ENCODE measurements around the gene CCDC24.

CCDC24 gene

DNA sequence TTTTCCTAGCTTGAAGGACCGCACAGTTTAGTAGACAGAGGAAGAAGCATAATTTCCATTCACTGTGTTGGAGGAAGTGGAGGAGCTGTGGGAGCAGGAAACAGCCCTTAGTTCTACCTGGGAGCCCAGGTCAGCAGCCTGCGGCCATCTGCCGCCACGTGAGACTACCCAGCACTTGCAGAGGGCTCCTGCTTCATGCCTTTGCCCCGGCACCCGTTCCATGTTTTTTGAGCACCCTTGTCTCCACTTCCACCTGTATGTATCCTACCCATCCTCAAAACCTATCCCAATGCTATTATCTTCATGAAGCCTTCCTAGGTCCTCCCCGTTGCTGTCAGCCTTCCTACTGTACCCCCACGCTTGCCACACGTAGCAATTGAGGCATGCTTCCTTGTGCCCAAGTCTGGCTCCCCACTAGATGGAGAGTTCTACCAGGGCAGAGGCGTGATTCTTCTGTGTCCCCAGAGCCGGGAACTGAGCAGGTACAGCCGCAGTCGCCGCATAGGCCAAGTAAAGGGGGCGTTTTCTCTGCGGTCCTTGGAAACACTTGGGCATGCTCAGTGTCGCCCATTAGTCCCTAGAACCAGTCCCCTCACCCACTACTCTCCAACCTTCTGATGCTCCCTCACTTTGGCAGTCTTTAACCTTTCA is 38.0 kb downstream of the CCDC24 start:
- no peak for DNase-seq

DNA sequence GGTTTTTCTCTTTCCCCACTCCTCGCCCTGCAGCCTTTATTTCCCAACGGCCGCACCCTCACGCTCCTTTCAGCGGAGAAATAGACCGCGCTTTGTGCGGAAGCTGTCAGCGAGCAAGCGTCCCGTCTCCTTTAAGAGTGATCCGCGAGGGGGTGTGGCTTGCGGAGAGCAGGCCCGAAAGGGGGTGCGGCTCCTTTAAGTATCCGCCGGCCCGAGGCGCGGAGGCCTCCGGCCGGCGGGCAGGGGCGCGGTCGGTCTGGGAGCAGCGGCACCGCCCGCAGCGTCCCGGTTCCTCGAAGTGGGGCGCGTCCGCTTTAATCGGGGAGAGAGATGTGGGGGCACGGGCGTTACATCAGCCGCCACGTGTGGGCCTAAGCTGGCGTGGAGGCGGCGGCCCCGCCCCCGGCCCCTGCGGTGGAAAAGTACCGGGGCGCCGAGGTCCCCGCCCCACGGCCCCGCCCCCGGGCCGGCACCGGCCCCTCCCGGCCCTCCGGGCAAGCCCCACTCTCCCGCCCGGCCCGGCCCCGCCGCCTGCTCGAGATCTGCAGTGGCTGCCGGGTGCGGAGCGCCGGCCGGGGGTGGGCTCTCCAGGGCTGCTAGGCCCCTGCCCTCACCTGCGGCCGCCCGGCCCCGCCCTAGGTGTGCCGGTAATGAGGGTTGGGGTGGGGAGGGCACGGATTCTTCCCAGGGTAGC is 38.7 kb downstream of the CCDC24 start:
- DNase-seq: peak; percentile 90

DNA sequence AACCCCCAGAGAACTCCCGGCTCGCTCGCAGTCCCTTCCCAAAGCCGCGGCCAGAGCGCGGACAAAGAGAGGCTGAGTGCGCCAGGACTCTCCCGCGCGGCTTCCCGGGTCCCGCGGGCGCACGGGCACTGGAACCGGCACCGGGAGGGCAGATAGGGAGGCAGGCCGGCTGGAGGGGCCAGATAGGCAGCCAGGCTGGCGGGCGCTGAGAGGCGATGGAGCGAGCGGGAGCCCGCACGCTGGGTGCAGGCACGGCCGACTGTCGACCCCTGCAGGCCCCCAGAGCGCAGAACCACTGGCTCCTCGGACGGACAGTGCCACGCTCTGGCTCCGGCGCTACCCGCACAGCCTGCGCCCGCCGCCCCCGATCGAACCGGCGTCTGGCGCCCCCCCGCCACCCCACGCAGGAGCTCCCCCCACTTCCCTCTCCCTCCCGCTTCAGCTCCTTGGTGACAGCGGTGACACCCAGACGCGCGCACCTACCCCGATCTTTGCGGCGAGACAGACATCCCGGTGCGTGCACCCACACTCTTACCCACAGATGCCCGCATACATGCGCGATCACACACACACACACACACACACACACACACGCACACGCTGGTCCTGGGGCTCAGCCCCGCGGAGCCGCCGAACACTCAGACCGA is 39.3 kb downstream of the CCDC24 start:
- DNase-seq: peak; percentile 69

DNA sequence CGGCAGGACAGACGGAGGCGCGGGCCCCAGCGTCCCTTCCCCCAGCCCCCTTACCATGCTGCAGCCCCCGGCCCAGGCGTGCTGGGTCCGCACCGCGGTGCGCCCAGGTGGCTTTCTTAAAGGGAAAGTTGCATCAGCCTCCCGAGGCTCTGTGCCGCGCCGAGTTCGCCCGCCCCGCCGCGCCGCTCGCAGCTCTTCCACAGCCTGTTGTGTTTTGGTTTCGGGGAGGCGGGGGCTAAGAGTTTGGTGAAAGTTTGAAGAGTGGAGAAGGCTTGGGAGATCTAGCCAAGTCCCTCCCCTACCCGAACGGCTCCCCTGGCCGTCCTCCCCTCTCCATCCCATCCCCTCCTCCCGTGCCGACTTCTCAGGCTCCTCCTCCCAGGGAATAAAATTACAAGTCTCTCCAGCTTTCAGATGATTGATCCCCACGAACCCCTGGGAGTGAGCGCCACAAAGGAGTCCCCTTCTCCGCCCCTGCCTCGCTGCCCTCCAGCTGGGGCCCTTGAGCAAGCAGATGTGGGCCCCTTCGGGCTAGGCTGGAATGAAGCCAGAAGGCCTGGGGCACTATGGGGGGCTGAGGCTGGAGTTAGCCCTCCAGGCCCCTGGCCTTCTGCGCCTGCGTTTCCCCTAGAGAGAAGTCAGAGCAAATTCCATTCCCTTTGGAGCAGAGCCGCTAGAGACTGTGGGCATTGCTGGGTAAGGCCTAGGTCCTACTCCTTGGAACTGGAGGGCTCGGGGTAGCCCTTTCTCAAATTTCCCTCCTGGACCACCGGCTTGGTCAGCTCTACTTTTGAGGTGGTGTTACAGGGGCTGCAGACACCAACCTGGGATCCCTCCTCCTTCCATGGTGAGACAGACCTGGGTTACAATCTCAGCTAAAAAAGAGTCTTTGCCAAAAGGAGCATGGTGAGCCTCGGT is 40.1 kb downstream of the CCDC24 start, which contains the start of gene SLC6A9:
Gene SLC6A9 (minus strand): TSS at position 211 of the 918 bp plus-strand sequence. CDS start 7,185 bp downstream, outside the sequence.
- peak; percentile 51 for DNase-seq

DNA sequence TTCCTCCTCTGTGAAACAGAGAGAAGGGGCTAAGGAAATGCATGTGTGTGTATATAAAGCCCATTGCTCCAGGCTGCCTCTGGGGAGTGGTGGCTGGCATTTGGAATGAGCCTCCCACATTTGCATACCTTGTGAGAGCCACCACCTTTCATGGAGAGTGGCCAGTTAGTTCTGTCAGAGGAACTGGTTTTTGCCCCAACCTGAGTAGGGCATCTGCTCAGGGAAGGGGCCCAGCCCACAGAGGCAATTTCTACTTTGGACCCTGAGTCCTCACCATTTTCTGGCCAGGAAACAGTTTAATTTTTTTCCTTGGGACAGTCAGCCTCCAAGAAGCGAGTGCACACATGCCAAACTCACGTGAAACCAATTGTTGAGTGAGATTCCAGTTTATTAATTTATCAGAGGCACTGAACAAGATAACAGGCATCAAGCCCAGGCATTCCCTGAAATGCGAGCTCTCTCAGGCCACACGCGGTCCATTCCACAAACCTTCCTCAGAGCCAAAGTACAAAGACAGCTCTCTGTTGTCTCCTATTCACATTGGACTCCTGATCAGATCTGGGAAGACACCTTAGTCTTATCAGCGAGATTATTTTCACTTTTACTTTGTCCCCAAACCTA is 40.9 kb downstream of the CCDC24 start:
- no peak for DNase-seq

DNA sequence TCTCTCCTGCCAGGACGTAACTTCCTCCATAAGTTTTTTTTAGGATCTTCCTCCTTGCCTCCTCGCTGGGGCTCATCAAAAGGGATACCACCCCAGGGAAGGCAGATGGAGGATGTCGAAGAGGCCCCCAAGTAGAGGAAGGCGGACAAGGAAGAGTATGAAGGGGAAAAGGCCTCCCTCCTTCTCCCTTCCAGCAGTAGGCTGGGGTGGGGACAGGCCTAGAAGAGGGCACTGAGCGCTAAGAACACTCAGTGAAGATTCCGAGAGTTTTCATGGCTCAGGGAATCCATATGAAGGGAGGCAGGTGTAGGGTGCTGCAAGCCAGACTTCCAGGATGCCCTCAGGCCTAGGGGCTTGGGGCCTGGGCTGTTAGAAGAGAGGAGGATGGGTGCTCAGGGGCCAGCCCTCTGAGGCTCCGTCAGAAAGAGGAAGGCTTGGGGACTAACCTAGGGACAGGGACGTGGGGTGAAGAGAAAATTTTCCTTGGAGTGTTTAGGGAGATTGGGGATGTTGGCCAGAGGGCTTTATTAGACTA is 41.7 kb downstream of the CCDC24 start:
- DNase-seq: no peak

DNA sequence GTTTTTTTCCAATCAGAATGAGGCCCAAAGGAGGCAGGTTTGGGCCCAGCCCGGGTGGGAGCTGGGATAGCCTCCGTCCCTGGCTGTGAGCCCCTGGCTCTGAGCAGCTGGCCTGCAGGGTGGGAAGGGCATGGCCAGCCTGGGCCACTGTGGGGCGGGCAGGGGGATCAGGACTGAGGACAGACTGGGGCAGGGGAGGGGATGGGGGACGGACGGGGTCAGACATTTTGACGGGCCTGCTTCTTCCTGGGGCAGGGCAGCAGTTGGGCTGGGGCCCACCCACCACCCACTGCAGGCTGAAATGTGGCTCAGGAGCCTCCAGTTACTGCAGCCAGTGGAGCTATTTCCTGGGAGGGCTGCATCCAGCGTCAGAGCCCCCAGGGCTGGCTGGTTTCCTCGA is 42.4 kb downstream of the CCDC24 start:
- no peak for DNase-seq

DNA sequence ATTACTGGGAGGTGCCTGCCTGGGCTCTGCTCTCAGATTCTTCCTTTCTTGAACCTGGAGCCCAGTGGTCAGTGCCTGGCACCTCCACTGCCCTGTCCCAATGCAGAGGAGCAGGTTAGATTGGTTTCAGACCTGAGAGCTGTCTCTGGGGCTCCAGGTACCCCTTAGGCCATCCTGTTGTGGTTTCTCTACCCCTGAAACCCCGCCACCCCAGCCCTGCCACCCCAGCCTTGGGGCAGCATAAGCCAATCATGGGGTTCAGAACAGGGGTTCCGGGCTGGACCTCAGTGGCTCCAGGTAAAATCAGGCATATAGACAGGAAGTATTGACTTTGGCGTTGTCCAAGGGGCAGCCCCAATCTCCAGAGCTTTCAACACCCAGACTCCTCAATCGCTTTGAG is 43.0 kb downstream of the CCDC24 start:
- no peak for DNase-seq

DNA sequence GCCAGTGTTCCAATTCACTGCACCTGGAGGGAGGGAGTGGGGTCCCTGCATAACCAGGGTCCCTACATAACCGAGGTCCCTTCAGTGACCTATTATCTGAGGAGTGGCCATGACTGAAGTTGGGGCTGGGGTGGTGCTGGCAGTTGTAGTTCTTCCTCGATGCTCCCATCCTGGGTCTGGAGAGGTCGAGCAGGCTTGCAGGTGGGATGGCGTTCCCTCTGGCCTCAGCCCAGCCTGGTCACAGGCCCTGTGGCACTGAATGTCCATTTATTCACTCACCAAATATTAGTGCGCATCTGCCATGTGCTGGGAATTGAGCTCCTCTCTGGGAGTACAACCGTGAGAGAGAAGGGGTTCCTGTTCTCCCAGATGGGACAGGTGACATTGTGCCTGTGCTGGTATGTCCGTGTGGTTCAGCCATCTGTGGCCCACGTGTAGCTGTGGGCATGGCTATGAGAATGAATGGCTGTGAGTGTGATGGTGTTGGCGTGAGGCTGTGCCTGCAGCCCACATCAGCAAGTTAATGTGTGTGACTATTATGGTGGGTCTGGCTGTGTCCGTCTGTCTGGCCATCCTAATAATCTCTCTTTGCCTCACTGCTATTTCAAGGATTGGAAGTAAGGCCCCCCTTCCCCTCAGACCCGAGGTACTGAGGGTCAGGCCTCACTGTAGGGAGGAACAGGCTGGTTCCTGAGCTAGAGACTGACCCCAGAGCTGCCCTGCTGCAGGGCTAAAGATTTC is 43.7 kb downstream of the CCDC24 start:
- no peak for DNase-seq

DNA sequence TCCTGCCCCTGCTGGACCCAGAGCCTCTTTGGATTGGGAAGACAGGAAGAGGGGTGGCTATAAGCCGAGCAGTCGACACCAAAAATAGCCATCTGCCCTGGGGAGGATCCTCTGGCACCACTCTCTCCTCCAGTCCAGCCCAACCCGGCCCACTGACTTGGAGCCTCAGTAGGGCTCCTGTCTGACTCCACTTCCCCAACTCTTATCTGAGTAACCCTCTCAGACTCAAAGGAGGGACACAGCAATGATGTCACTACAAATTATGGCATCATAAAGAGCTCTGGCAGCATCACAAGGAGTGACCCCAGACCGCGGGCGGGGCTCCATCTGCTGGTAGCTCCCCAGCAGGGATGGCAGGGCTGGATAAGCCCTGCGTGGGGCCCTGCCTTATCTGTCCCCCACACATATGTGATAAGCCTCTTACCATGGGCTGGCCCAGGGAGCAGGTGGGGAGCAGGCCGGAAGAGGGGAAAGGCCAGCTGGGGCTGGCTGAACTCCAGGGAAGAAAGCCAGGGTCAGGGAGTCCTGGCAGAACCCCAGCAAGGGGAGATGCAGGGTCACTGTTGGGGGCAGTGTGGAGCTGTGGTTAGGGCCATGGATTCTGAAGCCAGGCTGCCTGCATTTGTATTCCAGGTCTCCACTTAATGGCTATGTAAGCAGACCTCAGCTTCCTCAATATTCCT is 44.5 kb downstream of the CCDC24 start:
- no peak for DNase-seq

DNA sequence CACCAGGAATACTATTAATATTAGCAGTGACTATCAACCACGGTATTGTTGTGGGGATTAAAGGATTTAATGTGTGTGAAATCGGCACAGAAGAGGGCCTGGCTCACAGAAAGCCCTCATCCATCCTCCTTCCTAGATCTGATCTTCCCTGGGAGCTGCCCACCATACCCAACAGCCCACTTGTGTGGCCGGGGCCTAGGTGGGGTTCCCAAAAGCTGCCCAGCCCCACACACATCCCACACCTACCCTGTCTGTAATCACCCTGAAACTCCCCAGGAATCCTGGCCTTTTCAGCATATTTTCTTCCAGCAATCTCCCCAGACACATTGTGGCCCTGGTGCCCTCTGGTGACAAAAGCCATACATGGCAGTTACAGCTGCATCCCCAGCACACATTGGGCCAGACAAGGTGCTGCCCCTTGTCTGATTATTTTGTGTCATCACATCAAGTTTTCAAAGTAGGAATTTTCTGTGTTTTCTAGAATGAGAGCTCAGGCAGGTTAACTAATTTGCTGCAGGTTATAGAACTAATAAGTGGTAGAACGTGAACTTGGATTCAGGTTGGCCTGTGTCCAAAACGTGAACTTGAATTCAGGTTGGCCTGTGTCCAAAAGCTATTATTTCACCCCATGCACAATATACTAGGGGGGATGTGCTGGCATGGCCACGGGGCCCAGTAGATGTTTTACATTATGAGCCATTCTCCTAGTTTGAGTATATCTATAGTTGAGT is 45.2 kb downstream of the CCDC24 start:
- peak; percentile 80 for DNase-seq

DNA sequence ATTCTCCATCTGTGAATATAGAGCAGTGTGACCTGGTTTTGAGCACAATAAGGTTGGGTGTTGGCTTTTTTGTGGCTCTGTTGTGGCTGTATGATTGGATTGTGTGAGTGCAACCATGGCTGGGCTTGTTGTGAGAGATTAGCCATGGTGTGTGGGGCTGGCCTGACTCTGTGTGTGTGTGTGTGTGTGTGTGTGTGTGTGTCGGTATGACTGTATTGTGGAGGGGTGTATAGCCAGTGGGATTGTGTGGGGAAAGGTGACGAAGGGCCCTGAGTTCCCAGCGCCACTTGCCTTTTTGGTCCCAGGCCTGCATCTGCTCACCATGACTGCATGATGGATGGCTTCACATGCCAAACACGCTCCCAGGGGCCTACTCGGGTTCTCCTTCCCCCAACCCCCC is 45.8 kb downstream of the CCDC24 start:
- no peak for DNase-seq

DNA sequence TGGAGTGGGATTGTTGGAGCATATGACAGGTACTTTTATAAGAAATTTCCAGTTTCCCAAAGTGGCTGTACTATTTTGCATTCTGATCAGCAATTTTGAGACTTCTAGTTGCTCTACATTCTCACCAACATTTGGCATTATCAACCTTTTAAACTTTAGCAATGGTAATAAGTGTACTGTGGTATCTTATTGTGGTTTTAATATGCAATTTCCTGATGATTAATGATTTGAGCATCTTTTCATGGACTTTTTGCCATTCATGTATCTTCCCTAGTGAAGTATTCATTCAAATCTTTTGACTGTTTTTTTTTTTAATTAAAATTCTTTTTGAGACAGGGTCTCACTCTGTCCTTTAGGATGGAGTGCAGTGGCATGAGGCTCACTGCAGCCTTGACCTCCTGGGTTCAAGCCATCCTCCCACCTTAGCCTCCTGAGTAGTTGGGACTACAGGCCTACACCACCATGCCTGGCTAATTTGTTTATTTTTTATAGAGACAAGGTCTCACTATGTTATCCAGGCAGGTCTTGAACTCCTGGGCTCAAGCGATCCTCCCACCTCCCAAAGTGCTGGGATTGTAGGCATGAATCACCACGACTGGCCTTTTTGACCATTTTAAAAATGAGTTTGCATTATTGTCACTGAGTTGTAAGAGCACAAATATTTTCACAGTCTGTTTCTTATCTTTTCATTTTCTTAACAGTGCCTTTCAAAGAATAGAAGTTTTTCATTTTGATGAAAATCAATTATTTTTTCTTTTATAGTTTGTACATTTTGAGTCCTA is 47.7 kb downstream of the CCDC24 start:
- DNase-seq: no peak

DNA sequence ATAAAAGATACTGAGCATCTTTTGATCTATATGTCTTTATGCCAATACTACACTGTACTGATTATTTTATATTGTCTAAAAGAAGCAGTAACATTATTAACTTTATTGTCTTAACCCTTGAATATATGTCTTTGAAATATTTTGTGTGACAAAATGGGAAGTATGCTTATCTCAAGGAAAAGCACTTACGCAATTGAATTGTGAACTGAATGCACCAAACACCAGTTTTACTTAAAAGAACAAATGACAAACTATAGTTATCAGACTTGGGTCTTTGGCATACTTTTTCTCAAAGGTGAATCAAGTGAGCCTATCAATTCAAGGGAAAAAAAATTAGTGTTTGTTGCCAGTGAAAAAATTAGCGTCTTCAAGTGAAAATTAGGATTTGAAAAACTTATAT is 49.0 kb downstream of the CCDC24 start:
- DNase-seq: no peak

DNA sequence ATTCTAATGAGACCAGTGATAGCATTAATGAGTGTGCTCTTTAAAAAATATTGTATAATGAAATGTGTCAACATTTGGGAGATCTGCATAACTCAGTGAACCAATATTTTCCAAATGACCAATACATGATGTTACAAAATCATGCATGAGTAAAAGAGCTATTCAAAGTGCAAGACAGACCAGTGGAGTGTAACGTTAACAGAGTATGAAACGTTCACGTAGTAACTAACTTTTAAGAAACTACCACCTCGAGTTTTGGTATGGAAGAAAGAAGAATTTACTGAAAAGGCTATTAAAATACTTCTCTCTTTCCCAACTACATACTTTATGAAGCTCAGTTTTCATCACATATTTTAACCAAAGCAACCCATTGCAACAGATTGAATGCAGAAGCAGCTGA is 49.4 kb downstream of the CCDC24 start:
- no peak for DNase-seq

DNA sequence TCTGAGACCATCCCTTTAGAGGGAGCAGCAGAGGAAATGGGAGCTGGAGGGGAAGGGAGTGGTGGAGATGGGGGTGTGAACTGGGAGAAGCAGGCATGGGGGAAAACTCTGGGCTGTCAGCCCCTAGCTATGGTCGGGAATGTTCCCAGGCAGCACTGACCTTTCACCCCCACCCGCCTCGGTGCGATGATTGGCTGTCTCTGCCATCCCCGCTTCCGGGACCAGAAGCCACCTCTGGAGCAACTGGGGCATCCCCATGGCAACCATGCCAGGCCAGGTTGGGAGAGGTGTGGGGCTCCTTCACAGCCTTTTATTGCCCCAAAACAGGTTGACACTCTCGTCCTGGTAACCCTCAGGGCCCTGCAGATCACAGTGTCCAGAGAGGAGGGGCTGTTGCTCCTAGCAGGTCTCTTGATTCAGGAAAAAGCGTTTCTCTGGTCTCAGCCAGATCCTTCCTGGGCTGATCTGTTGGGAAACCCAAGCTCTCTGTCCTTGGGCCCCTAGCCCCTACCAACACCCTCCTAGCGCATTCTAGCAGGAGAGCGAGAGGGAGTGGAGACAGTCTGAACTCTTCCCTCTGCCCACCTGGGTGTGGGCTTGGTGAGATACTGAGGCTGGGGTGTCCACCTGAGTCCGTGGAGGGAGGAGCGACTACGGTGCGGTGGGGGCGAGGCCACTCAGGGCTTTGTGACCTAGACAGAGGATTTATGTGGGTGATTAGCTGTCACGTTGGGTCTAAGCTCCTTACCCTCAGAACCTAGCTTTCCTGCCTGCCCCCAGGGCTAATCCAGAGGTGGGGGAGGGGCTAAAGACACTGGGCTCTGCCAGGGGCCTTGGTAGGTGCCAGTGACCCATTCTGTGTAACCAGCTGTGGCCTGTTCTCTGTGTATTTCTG is 52.0 kb downstream of the CCDC24 start:
- DNase-seq: no peak

DNA sequence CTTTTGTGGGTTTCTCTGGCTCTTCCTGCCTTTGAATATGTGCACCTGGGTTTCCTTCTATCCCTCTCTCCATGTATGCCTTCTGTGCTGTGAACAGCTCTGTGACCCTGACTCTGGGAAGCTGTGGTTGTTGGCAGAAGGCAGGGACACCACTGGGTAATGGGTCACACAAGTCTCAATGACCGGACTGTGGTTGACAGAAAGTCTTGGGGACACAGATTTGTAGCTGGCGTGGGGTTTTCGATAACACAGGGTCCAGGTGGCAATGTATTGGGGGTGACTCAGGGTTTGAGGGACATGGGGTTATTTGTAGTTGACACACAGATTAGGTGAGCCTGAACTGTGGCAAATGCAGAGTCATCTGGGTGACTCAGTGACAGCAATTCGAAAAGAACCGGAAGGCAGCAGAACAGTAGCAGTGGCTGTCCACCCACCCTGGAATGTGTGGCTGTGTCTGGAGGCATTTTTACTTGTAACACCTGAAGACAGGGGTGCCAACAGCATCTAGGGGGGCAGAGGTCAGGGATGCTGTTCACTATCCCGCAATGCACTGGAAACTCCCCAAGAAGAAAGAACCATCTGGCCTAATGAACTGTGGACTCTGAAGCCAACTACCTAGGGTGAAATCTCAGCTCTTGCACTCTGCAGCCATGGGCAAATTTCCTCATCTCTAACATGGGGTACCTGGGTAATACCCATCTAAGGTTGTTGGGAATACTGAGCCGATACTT is 52.8 kb downstream of the CCDC24 start:
- DNase-seq: no peak

DNA sequence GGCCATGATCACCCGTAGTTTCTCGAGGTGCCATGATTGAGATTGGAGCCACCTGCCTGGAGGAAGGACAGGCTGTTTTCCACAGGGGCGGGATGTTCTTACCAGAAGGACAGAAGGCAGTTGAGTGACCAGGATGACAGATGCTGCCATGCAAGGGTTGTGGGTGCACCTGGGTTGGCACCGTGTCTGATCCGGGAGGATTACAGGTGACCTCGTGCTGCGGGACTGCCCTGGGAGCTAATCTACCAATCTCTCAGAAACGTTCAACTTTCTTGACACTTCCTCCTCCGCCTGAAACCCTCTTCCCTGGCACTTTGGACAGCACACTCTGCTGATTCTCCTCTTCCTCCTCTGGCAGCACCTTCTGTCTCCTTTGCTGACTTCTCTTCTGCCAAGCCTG is 53.7 kb downstream of the CCDC24 start:
- DNase-seq: no peak
